H9 (cell line): ENCODE data around the gene MEIS3. TPM values are rescaled to one million over a fixed set of nuclear protein-coding genes. Genes with fewer than 3 reads are reported as not detected.

Experiments used
- DNase-seq: peaks from one replicate; pipeline ENCODE4 v3.0.0-alpha.2; 2017
- H2AFZ ChIP-seq: one replicate; pipeline ENCODE4 v1.6.1; 2013; ENCODE audit warnings: mild to moderate bottlenecking, low read length, control low read depth, moderate library complexity
- H2AK5ac ChIP-seq: 2 replicates; pipeline ENCODE4 v1.6.1; 2013; ENCODE audit warnings: low read length, control low read depth, mixed read lengths; ENCODE audit not compliant: insufficient read length
- H2BK120ac ChIP-seq: one replicate; pipeline ENCODE4 v1.6.1; 2013; ENCODE audit warnings: low read depth, mild to moderate bottlenecking, low read length, control low read depth, inconsistent platforms; ENCODE audit not compliant: poor library complexity, severe bottlenecking
- H2BK12ac ChIP-seq: 2 replicates; pipeline ENCODE4 v1.6.1; 2013; ENCODE audit warnings: low read length, control low read depth, mixed read lengths, low read depth; ENCODE audit not compliant: insufficient read length
- H2BK15ac ChIP-seq: 2 replicates; pipeline ENCODE4 v1.6.1; 2013; ENCODE audit warnings: low read depth, low read length, control low read depth
- H2BK20ac ChIP-seq: one replicate; pipeline ENCODE4 v1.6.1; 2013; ENCODE audit warnings: low read depth, mild to moderate bottlenecking, low read length, control low read depth, inconsistent platforms; ENCODE audit not compliant: poor library complexity, severe bottlenecking
- H2BK5ac ChIP-seq: 2 replicates; pipeline ENCODE4 v1.6.1; 2013; ENCODE audit warnings: low read length, control low read depth, mixed read lengths; ENCODE audit not compliant: insufficient read length
- H3K14ac ChIP-seq: 2 replicates; pipeline ENCODE4 v1.6.1; 2013; ENCODE audit warnings: low read length, control low read depth; ENCODE audit not compliant: insufficient read depth
- H3K18ac ChIP-seq: 2 replicates; pipeline ENCODE4 v1.6.1; 2013; ENCODE audit warnings: low read depth, mild to moderate bottlenecking, mixed read lengths, low read length, control low read depth; ENCODE audit not compliant: insufficient read length
- H3K23ac ChIP-seq: 2 replicates; pipeline ENCODE4 v1.6.1; 2013; ENCODE audit warnings: low read length, control low read depth, mixed read lengths, low read depth; ENCODE audit not compliant: insufficient read length
- H3K23me2 ChIP-seq: 2 replicates; pipeline ENCODE4 v1.6.1; 2013; ENCODE audit warnings: low read depth, mild to moderate bottlenecking, mixed read lengths, low read length, control low read depth; ENCODE audit not compliant: insufficient read length, poor library complexity, severe bottlenecking
- H3K27ac ChIP-seq: 2 replicates; pipeline ENCODE4 v1.5.1; 2013; ENCODE audit warnings: low read length, control low read depth, mixed read lengths, low read depth; ENCODE audit not compliant: insufficient read length
- H3K27me3 ChIP-seq: 2 replicates; pipeline ENCODE4 v1.6.1; 2013; ENCODE audit warnings: low read length, control low read depth, inconsistent platforms; ENCODE audit not compliant: insufficient read depth
- H3K4ac ChIP-seq: 2 replicates; pipeline ENCODE4 v1.6.1; 2013; ENCODE audit warnings: low read depth, mild to moderate bottlenecking, control low read depth, inconsistent platforms, low read length, moderate library complexity
- H3K4me1 ChIP-seq: 2 replicates; pipeline ENCODE4 v1.6.1; 2013; ENCODE audit warnings: low read length, control low read depth, inconsistent platforms; ENCODE audit not compliant: insufficient read depth
- H3K4me2 ChIP-seq: 2 replicates; pipeline ENCODE4 v1.6.1; 2013; ENCODE audit warnings: low read length, control low read depth, mixed read lengths; ENCODE audit not compliant: insufficient read length, insufficient read depth
- H3K56ac ChIP-seq: 2 replicates; pipeline ENCODE4 v1.6.1; 2013; ENCODE audit warnings: low read depth, mild to moderate bottlenecking, mixed read lengths, low read length, control low read depth; ENCODE audit not compliant: insufficient read length
- H3K79me1 ChIP-seq: 2 replicates; pipeline ENCODE4 v1.6.1; 2013; ENCODE audit warnings: low read depth, mild to moderate bottlenecking, moderate library complexity, low read length, control low read depth, inconsistent platforms; ENCODE audit not compliant: insufficient read depth, poor library complexity, severe bottlenecking
- H3K79me2 ChIP-seq: 2 replicates; pipeline ENCODE4 v1.6.1; 2013; ENCODE audit warnings: low read length, control low read depth, inconsistent platforms; ENCODE audit not compliant: insufficient read depth
- H3K9ac ChIP-seq: 2 replicates; pipeline ENCODE4 v1.6.1; 2013; ENCODE audit warnings: low read length, control low read depth, mixed read lengths; ENCODE audit not compliant: insufficient read length; ENCODE audit errors: extremely low read depth
- H3K9me3 ChIP-seq: one replicate; pipeline ENCODE4 v1.6.1; 2013; ENCODE audit warnings: low read depth, low read length, inconsistent platforms; ENCODE audit not compliant: control insufficient read depth
- H3T11ph ChIP-seq: one replicate; pipeline ENCODE4 v1.6.1; 2013; ENCODE audit warnings: mild to moderate bottlenecking, low read length, control low read depth, inconsistent platforms
- H4K20me1 ChIP-seq: one replicate; pipeline ENCODE4 v1.6.1; 2013; ENCODE audit not compliant: control insufficient read depth, insufficient read length, insufficient read depth
- H4K5ac ChIP-seq: 2 replicates; pipeline ENCODE4 v1.6.1; 2013; ENCODE audit warnings: low read depth, mild to moderate bottlenecking, mixed read lengths, low read length, control low read depth; ENCODE audit not compliant: insufficient read length
- H4K8ac ChIP-seq: replicated peaks from 2 replicates; pipeline ENCODE4 v1.6.1; 2013; ENCODE audit warnings: low read length, control low read depth, mixed read lengths, low read depth; ENCODE audit not compliant: insufficient read length
- H4K91ac ChIP-seq: 2 replicates; pipeline ENCODE4 v1.6.1; 2013; ENCODE audit warnings: low read depth, mild to moderate bottlenecking, moderate library complexity, mixed read lengths, low read length, control low read depth; ENCODE audit not compliant: insufficient read length
- H3K27ac Mint-ChIP-seq, 3 experiments: 2 replicates in 2 of 3; 3 replicates in 1 of 3; pipeline ENCODE4 v1.8.0; 2020 to 2021; ENCODE audit warnings: mixed read lengths in 3 of 3, mild to moderate bottlenecking in 1 of 3, moderate library complexity in 1 of 3
- H3K27me3 Mint-ChIP-seq: 2 replicates; pipeline ENCODE4 v1.8.0; 2021; ENCODE audit warnings: low read depth, mild to moderate bottlenecking, moderate library complexity, mixed read lengths
- H3K36me3 Mint-ChIP-seq, 3 experiments: 2 replicates in 2 of 3; 3 replicates in 1 of 3; pipeline ENCODE4 v1.8.0; 2020 to 2021; ENCODE audit warnings: low read depth in 3 of 3, mixed read lengths in 3 of 3; ENCODE audit not compliant: insufficient read depth in 1 of 3
- H3K4me1 Mint-ChIP-seq, 2 experiments: 2 replicates each; pipeline ENCODE4 v1.8.0; 2020; ENCODE audit warnings: mixed read lengths in 2 of 2
- H3K4me3 Mint-ChIP-seq, 2 experiments: 2 replicates in 1 of 2; 3 replicates in 1 of 2; pipeline ENCODE4 v1.8.0; 2020 to 2021; ENCODE audit warnings: mild to moderate bottlenecking in 2 of 2, mixed read lengths in 2 of 2, moderate library complexity in 1 of 2
- H3K9me3 Mint-ChIP-seq, 2 experiments: 2 replicates in 1 of 2; 3 replicates in 1 of 2; pipeline ENCODE4 v1.8.0; 2020; ENCODE audit warnings: mild to moderate bottlenecking in 2 of 2, mixed read lengths in 2 of 2, moderate library complexity in 1 of 2
- WGBS: extraction: QIAGEN DNeasy Blood & Tissue Kit; methylation state at CpG from one replicate; pipeline ENCODE4 v1.1.7; 2013; ENCODE audit warnings: missing lambda C conversion rate, low lambda C conversion rate, mixed read lengths; ENCODE audit not compliant: insufficient read length; ENCODE audit errors: extremely low coverage; 5-methylcytosine and 5-hydroxymethylcytosine counted together
- total RNA-seq: library from RNA; stranded (reverse); gene quantifications from 2 replicates; pipeline ENCODE4 v1.2.1, GENCODE V29; 2021
- TF ChIP-seq, protein P1 (sequence below): fragments of 200-600 bp; sonication (generic); conservative IDR thresholded peaks from 3 replicates; pipeline ENCODE4 v1.8.0; 2021; ENCODE audit warnings: antibody characterized with exemption, mild to moderate bottlenecking

Gene MEIS3
- total RNA-seq, 1 experiment from 2014 or later = 44.0 TPM

DNA sequence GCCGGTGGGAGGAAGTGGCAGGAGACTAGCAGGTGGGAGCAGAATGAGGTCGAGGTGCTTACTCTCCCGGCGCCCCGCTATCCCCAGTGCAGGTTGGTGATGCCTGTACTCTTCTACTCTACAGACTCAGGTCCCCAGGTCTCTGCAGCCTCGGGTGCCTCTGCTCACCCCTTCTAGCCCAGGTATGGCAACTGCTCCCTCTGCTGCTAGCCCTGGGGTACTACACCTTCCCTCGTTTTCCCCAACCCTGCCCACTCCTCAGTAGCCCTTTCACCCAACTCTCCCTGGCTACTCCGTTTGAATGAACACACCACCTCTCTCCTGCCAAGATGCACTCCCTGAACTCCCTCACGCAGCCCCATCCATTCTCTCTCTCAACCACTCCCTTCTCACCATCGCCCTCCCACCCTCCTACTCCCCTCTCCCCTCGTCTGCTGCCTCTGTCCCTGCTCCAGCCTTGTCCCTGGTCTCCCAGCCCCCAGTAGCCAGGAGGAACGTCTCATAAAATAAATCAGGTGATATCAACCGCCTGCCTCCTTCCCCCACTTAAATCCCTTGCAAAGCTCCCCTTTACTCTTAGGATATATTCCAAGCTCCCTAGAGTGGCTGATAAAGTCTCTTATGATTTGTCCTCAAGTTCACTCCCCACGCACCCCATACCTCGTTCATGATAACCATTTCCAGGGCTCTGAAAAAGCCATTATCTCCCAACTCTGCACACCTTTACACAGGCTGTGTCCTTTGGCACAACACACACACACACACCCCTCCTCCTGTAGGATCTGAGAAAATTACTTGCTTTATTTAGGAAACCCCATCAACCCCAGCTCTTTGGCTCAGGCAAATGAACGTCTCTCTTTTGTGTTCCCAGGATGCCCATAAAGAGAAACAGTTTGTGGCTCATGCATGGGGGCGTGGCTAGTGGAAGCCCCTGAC is 8.2 kb upstream of the MEIS3 start:
- Mint-ChIP-seq H3K27ac (no peak overlapping the region), H3K9me3 (no peaks in the 10 kb centered on the region), H3K36me3 (no peaks in the 10 kb centered on the region; a peak in 1 of 7 replicates), H3K27me3 (peaks cover 55% of the 10 kb centered on the region), H3K4me1 (peaks cover 15 to 29% of the 10 kb centered on the region in 2 experiments), H3K4me3 (no peak overlapping the region; a peak in 1 of 5 replicates)
- DNase-seq = peak; percentile 94
- H4K91ac ChIP-seq = no peak overlapping the region
- H4K8ac ChIP-seq = no peak overlapping the region
- H2BK5ac ChIP-seq = no peak overlapping the region
- H3K27ac ChIP-seq = no peak overlapping the region
- no peak overlapping the region for H2AFZ ChIP-seq
- H3K4me1 ChIP-seq = no peaks in the 10 kb centered on the region
- no peak overlapping the region for H2AK5ac ChIP-seq
- no peaks in the 10 kb centered on the region for H3K79me1 ChIP-seq
- H3K4ac ChIP-seq = no peak overlapping the region
- H3K4me2 ChIP-seq = peak overlapping the region; percentile 78
- no peak overlapping the region for H3K14ac ChIP-seq
- no peak overlapping the region for H2BK12ac ChIP-seq
- H3K79me2 ChIP-seq = no peaks in the 10 kb centered on the region
- H3K9ac ChIP-seq = no peak overlapping the region
- WGBS = no CpG with 5 or more reads among the region's 17 CpGs
- no peak overlapping the region for H4K5ac ChIP-seq
- peaks cover 22% of the 10 kb centered on the region for H3K23me2 ChIP-seq
- no peak overlapping the region for H3K23ac ChIP-seq
- H3T11ph ChIP-seq = no peak overlapping the region
- H3K9me3 ChIP-seq = no peaks in the 10 kb centered on the region
- no peaks in the 10 kb centered on the region for H4K20me1 ChIP-seq
- no peak overlapping the region for H2BK15ac ChIP-seq
- TF ChIP-seq, protein P1, sequence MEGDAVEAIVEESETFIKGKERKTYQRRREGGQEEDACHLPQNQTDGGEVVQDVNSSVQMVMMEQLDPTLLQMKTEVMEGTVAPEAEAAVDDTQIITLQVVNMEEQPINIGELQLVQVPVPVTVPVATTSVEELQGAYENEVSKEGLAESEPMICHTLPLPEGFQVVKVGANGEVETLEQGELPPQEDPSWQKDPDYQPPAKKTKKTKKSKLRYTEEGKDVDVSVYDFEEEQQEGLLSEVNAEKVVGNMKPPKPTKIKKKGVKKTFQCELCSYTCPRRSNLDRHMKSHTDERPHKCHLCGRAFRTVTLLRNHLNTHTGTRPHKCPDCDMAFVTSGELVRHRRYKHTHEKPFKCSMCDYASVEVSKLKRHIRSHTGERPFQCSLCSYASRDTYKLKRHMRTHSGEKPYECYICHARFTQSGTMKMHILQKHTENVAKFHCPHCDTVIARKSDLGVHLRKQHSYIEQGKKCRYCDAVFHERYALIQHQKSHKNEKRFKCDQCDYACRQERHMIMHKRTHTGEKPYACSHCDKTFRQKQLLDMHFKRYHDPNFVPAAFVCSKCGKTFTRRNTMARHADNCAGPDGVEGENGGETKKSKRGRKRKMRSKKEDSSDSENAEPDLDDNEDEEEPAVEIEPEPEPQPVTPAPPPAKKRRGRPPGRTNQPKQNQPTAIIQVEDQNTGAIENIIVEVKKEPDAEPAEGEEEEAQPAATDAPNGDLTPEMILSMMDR = peak; percentile 93
- no peak overlapping the region for H2BK120ac ChIP-seq
- no peak overlapping the region for H2BK20ac ChIP-seq
- H3K56ac ChIP-seq = no peak overlapping the region
- H3K27me3 ChIP-seq = peaks cover 11% of the 10 kb centered on the region; the same call in 1 of the 2 replicates
- no peak overlapping the region for H3K18ac ChIP-seq
